ENCODE results near the gene USP6NL. TPM values are rescaled to one million over a fixed set of nuclear protein-coding genes. Genes with fewer than 3 reads are reported as not detected.

USP6NL gene
- total and polyA plus RNA-seq, 2 of the 13 experiments (the other 11 are each of a cell fraction or from before 2014, with no cell fraction given) = 10.5 to 22.9 TPM

- ChIA-PET CTCF (ENCODE audit: low intra/inter-chr PET ratio, low total read pairs) (no interaction called here), POLR2A (no interaction called here)
- no peaks in the 10 kb centered on the region for H3K27me3 ChIP-seq (ENCODE audit: control insufficient read depth in 1 of 2, insufficient read depth in 2 of 2, low read length in 2 of 2)
- WGBS (ENCODE audit: low lambda C conversion rate) = 96% methylated on average over 6 of the region's 6 CpGs
- DNase-seq (ENCODE audit: low spot score) (no peak), ATAC-seq (no peak), FAIRE-seq (no peak)
- no peak overlapping the region for H3K27ac ChIP-seq (ENCODE audit: extremely low read length, insufficient read depth, low read length)
- H3K4me3 ChIP-seq (replicated peaks in 1 of 3; ENCODE audit: insufficient read depth in 1 of 3, low read depth in 2 of 3, low read length in 3 of 3) = no peak overlapping the region
- TF ChIP-seq HBP1 (CRISPR knock-in tag; IDR thresholded peaks at IDR 0.05; ENCODE audit: low read depth) (no peak), ZNF580 (CRISPR knock-in tag; IDR thresholded peaks at IDR 0.05; ENCODE audit: borderline replicate concordance, low read depth) (no peak), ATRX (CRISPR knock-in tag; IDR thresholded peaks at IDR 0.05; ENCODE audit: borderline replicate concordance) (no peak), BCL6 (CRISPR knock-in tag; IDR thresholded peaks at IDR 0.05) (no peak), PHF21A (CRISPR knock-in tag; IDR thresholded peaks at IDR 0.05) (no peak), FOXO1 (CRISPR knock-in tag; IDR thresholded peaks at IDR 0.05) (no peak), YY1 (IDR thresholded peaks at IDR 0.05; ENCODE audit: insufficient read depth, insufficient replicate concordance, low read depth, low read length) (no peak), ZFP90 (CRISPR knock-in tag; IDR thresholded peaks at IDR 0.05; ENCODE audit: borderline replicate concordance) (no peak), PAWR (CRISPR knock-in tag; IDR thresholded peaks at IDR 0.05; ENCODE audit: borderline replicate concordance) (no peak), ELF1 (CRISPR knock-in tag; IDR thresholded peaks at IDR 0.05) (no peak), ZNF275 (CRISPR knock-in tag; IDR thresholded peaks at IDR 0.05; ENCODE audit: borderline replicate concordance) (no peak), MTF1 (CRISPR knock-in tag; IDR thresholded peaks at IDR 0.05) (no peak), ZFP36 (IDR thresholded peaks at IDR 0.05; ENCODE audit: borderline replicate concordance, low read depth, low read length, partially characterized antibody) (no peak), ZNF274 (CRISPR knock-in tag; IDR thresholded peaks at IDR 0.05) (no peak)
- peaks cover 90% of the 10 kb centered on the region for H3K79me2 ChIP-seq (ENCODE audit: insufficient read depth, low read length)
- no TSS peak for BruUV-seq (replicated peaks)
- no peak overlapping the region for H2AFZ ChIP-seq (ENCODE audit: low read length)
- peaks cover 12% of the 10 kb centered on the region; the same call in 1 of the 2 replicates for H4K20me1 ChIP-seq (ENCODE audit: insufficient read depth, low read length)
- H3K36me3 ChIP-seq (replicated peaks in 1 of 2; ENCODE audit: control insufficient read depth in 1 of 2, insufficient read depth in 2 of 2, low read length in 2 of 2) = no peaks in the 10 kb centered on the region; a peak in 1 of 5 replicates
- no peaks in the 10 kb centered on the region for H3K9me3 ChIP-seq (ENCODE audit: low read length)
- H3K9ac ChIP-seq (ENCODE audit: insufficient read depth, low read depth, low read length) = no peak overlapping the region
- peaks cover 13% of the 10 kb centered on the region for H3K4me1 ChIP-seq (ENCODE audit: insufficient read depth, low read length)
- intact Hi-C loops (cut with micrococcal nuclease; ENCODE audit: unreplicated experiment) (no loop called here), in situ Hi-C loops (cut with HindIII; ENCODE audit: extremely low pct_ligation_motif_present, low pct_unique_long_range_greater_than_20kb) (no loop called here)
- no peak overlapping the region for H3K4me2 ChIP-seq (ENCODE audit: low read depth, low read length)
Observed at GRCh38 chr10:11569471-11569870, 42.0 kb downstream of the USP6NL start.

All from HepG2 (cell line).